ENCODE data around the gene CSF3. TPM values are rescaled to one million over a fixed set of nuclear protein-coding genes. Genes with fewer than 3 reads are reported as not detected.
A peak's percentile ranks its signal among the peaks of the same experiment; 100 is the strongest.

Gene CSF3
- total RNA-seq, 3 donors from 2014 or later: not detected

GRCh38 chr17:40023590-40024292 is 8.5 kb downstream of the CSF3 start:
- H3K4me3 ChIP-seq: no peak overlapping the region
- peaks cover 43% of the 10 kb centered on the region for H3K4me1 ChIP-seq (ENCODE audit: low read depth)
- peak; percentile 85 to 89 (median 88) for DNase-seq

DNA sequence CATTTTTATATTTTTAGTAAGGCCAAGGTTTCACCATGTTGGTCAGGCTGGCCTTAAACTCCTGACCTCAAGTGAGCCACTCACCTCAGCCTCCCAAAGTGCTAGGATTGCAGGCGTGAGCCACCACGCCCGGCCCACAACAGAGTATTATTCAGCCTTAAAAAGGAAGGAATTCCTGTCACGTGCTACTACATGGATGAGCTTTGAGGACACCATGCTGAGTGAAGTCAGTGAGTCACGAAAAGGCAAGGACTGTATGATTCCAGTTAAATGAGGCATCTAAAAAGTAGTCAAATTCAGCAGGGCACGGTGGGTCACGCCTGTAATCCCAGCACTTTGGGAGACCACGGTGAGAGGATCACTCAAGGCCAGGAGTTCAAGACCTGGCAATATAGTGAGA is 9.7 kb downstream of the CSF3 start:
- DNase-seq (no peak), ATAC-seq (peak; percentile 2)
- H3K4me1 ChIP-seq (ENCODE audit: low read depth): peaks cover 43% of the 10 kb centered on the region
- peaks cover 3% of the 10 kb centered on the region for H3K36me3 ChIP-seq (ENCODE audit: low read depth)
- no peak overlapping the region for H3K4me3 ChIP-seq
- H3K9me3 ChIP-seq: no peaks in the 10 kb centered on the region
- intact Hi-C loops (cut with DNase I, micrococcal nuclease): no loop called here
- TF ChIP-seq, protein P1, sequence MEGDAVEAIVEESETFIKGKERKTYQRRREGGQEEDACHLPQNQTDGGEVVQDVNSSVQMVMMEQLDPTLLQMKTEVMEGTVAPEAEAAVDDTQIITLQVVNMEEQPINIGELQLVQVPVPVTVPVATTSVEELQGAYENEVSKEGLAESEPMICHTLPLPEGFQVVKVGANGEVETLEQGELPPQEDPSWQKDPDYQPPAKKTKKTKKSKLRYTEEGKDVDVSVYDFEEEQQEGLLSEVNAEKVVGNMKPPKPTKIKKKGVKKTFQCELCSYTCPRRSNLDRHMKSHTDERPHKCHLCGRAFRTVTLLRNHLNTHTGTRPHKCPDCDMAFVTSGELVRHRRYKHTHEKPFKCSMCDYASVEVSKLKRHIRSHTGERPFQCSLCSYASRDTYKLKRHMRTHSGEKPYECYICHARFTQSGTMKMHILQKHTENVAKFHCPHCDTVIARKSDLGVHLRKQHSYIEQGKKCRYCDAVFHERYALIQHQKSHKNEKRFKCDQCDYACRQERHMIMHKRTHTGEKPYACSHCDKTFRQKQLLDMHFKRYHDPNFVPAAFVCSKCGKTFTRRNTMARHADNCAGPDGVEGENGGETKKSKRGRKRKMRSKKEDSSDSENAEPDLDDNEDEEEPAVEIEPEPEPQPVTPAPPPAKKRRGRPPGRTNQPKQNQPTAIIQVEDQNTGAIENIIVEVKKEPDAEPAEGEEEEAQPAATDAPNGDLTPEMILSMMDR (IDR thresholded peaks at IDR 0.05): no peak

More at GRCh38 chr17:40023590-40024292, 8.5 kb downstream of the CSF3 start:
- intact Hi-C loops (cut with DNase I, micrococcal nuclease): no loop called here
- ATAC-seq: peak; percentile 84
- Histone ChIP-seq H3K36me3 (ENCODE audit: low read depth) (no peaks in the 10 kb centered on the region), H3K9me3 (no peaks in the 10 kb centered on the region)
- TF ChIP-seq, protein P1 (IDR thresholded peaks at IDR 0.05): no peak

DNA sequence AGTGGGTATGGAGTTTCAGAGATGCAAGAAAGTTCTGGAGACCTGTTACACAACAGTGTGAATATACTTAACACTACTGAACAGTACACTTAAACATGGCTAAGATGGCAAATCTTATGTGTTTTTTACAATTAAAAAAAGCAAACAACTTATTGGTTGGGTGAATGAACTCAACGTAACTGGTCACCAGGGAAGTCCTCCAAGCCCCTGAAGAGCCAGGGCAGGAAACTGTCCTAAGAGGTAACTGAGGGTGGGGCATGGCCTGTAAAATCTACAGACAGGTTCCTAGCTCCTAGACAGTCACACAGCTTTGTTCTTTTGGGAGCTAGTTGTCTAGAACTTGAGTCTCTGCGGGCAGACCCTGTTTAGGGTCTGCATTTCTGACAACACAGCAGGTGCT is 10.3 kb downstream of the CSF3 start:
- peaks cover 3% of the 10 kb centered on the region for H3K36me3 ChIP-seq (ENCODE audit: low read depth)
- TF ChIP-seq, protein P1 (IDR thresholded peaks at IDR 0.05): no peak
- H3K4me3 ChIP-seq: no peak overlapping the region
- ATAC-seq (no peak), DNase-seq (no peak)
- H3K4me1 ChIP-seq (ENCODE audit: low read depth): peaks cover 43% of the 10 kb centered on the region
- intact Hi-C loops (cut with DNase I, micrococcal nuclease): no loop called here
- H3K9me3 ChIP-seq: no peaks in the 10 kb centered on the region

DNA sequence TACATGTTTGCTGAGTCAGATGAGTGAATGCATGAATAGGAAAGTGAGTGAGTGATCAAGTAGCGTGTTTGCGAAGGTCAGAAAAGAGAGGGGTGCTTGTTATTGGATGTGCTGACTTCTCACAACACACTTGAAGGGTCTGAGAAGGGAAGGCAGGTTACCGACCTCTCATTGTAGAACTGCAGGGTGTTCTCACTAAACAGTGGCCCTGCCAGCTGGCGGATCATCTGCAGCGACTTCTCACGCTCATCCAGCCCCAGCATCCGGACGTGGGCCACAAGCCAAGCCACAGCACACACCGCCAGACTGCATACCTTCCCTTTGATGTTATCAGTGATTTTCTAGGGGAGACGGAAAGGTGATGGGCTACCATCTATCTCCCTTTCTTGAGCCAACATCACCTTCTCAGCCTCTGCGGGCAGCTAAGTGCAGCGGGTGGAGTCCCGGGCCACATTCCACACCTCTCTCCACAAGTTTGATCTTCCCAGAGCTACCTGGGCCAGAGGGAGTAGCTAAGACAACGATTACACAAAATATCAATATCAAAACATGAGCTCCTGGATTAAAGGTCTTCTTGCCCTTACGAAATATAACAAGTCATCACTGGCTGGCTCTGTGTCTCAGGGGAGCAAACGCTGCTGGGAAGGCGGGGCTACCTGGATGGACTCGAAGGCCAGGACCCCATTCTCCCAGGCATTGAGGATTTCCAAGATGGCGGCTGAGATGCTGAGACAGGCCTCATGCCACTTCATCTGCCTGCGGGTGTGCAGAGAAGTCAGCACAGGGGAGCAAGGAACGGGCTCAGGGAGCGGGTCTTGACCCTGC is 11.0 kb downstream of the CSF3 start:
- ATAC-seq (no peak), DNase-seq (no peak)
- intact Hi-C loops (cut with DNase I, micrococcal nuclease): no loop called here
- TF ChIP-seq, protein P1 (IDR thresholded peaks at IDR 0.05): no peak
- peaks cover 43% of the 10 kb centered on the region for H3K4me1 ChIP-seq (ENCODE audit: low read depth)
- no peaks in the 10 kb centered on the region for H3K9me3 ChIP-seq
- H3K4me3 ChIP-seq: no peak overlapping the region
- H3K36me3 ChIP-seq (ENCODE audit: low read depth): peaks cover 3% of the 10 kb centered on the region

- Histone ChIP-seq H3K36me3 (ENCODE audit: low read depth) (peaks cover 3% of the 10 kb centered on the region), H3K9me3 (no peaks in the 10 kb centered on the region), H3K4me3 (no peak overlapping the region), H3K4me1 (ENCODE audit: low read depth) (peaks cover 47% of the 10 kb centered on the region)
- intact Hi-C loops (cut with DNase I, micrococcal nuclease): no loop called here
- TF ChIP-seq, protein P1 (IDR thresholded peaks at IDR 0.05): peak; percentile 75
- ATAC-seq (peak; percentile 81), DNase-seq (peak; percentile 80 to 85 (median 85))
These were observed 11.8 kb downstream of the CSF3 start for GRCh38 chr17:40026816-40027613.
